Activated CD8-positive, alpha-beta memory T cell treated with anti-CD3 and anti-CD28 coated beads for 1 hour (primary cell): ENCODE measurements around the gene PLCD1.
"Not testable (repeated sequence)": the region's sequence is repeated elsewhere in the genome, so short reads cannot be mapped to it uniquely, and the experiment has no call there.

Source experiments
- DNase-seq, 2 donors: peaks; one replicate each; pipeline ENCODE4 v3.0.0-alpha.2; 2020; ENCODE audit warnings: low read depth in 1 of 2; ENCODE audit errors: extremely low read depth in 1 of 2

PLCD1 gene

GRCh38 chr3:38038447-38038911, 9.0 kb upstream of the PLCD1 start:
- DNase-seq: no peak

GRCh38 chr3:38036906-38037305, 7.5 kb upstream of the PLCD1 start:
- DNase-seq: no peak

- no peak for DNase-seq
Observed at GRCh38 chr3:38036286-38036685, 6.8 kb upstream of the PLCD1 start.

- not testable (repeated sequence) for DNase-seq
Observed at GRCh38 chr3:38034335-38034734, 4.9 kb upstream of the PLCD1 start.

- not testable (repeated sequence) for DNase-seq
Observed at GRCh38 chr3:38033586-38033985, 4.1 kb upstream of the PLCD1 start.

- no peak for DNase-seq
Observed at GRCh38 chr3:38032328-38032865, 3.0 kb upstream of the PLCD1 start.

- DNase-seq: no peak
Observed at GRCh38 chr3:38031022-38031994, 1.9 kb upstream of the PLCD1 start.

- no peak for DNase-seq
Observed at GRCh38 chr3:38030126-38031021, 932 bp upstream of the PLCD1 start.

GRCh38 chr3:38028621-38029361, 651 bp downstream of the PLCD1 start:
- no peak for DNase-seq

- DNase-seq: no peak
Observed at GRCh38 chr3:38027466-38028465, 1.7 kb downstream of the PLCD1 start.

- DNase-seq: no peak
Observed at GRCh38 chr3:38026856-38027255, 2.6 kb downstream of the PLCD1 start.

- DNase-seq: no peak
Observed at GRCh38 chr3:38022896-38023709, 6.3 kb downstream of the PLCD1 start.

- no peak for DNase-seq
Observed at GRCh38 chr3:38022301-38022700, 7.1 kb downstream of the PLCD1 start.

- DNase-seq: no peak
Observed at GRCh38 chr3:38021196-38021595, 8.2 kb downstream of the PLCD1 start.

GRCh38 chr3:38020342-38020726, 9.1 kb downstream of the PLCD1 start:
- DNase-seq: no peak

GRCh38 chr3:38019658-38020341, 9.6 kb downstream of the PLCD1 start:
- DNase-seq: no peak

- no peak for DNase-seq
Observed at GRCh38 chr3:38018296-38019266, 10.9 kb downstream of the PLCD1 start.
